HG03521 (cell line): ENCODE measurements around the gene PPP1R14D.

Experiments
- ATAC-seq: cut with Tn5 transposase; IDR thresholded peaks from one replicate; pipeline ENCODE4 v1.9.1; 2021; ENCODE audit warnings: mild to moderate bottlenecking, moderate library complexity; ENCODE audit not compliant: unreplicated experiment

PPP1R14D gene

GRCh38 chr15:40853241-40853890 is 24.9 kb upstream of the PPP1R14D start:
- no peak for ATAC-seq

GRCh38 chr15:40852529-40852928 is 24.0 kb upstream of the PPP1R14D start:
- ATAC-seq = no peak

- ATAC-seq = no peak
Measured at GRCh38 chr15:40850576-40851112, 22.1 kb upstream of the PPP1R14D start.

- ATAC-seq = no peak
Measured at GRCh38 chr15:40847223-40847961, 18.9 kb upstream of the PPP1R14D start.

- no peak for ATAC-seq
Measured at GRCh38 chr15:40846841-40847222, 18.3 kb upstream of the PPP1R14D start.

- no peak for ATAC-seq
Measured at GRCh38 chr15:40845511-40846284, 17.2 kb upstream of the PPP1R14D start.

- ATAC-seq = no peak
Measured at GRCh38 chr15:40845036-40845435, 16.5 kb upstream of the PPP1R14D start.

- ATAC-seq = no peak
Measured at GRCh38 chr15:40844696-40845030, 16.2 kb upstream of the PPP1R14D start.

GRCh38 chr15:40843885-40844695 is 15.6 kb upstream of the PPP1R14D start, which contains the start of gene SPINT1:
Gene SPINT1, plus strand, starts transcription at chr15:40844048. Its CDS starts 507 bp downstream, at chr15:40844555.
- no peak for ATAC-seq

- no peak for ATAC-seq
Measured at GRCh38 chr15:40843261-40843884, 14.9 kb upstream of the PPP1R14D start.

GRCh38 chr15:40841741-40842140 is 13.2 kb upstream of the PPP1R14D start:
- ATAC-seq = no peak

GRCh38 chr15:40838756-40839155 is 10.2 kb upstream of the PPP1R14D start:
- ATAC-seq = no peak

GRCh38 chr15:40836020-40836419 is 7.5 kb upstream of the PPP1R14D start:
- ATAC-seq = no peak

- ATAC-seq = no peak
Measured at GRCh38 chr15:40832903-40833302, 4.4 kb upstream of the PPP1R14D start.

- no peak for ATAC-seq
Measured at GRCh38 chr15:40831861-40832260, 3.4 kb upstream of the PPP1R14D start.

GRCh38 chr15:40830884-40831283 is 2.4 kb upstream of the PPP1R14D start:
- no peak for ATAC-seq

GRCh38 chr15:40829115-40829514 is 607 bp upstream of the PPP1R14D start:
- no peak for ATAC-seq

GRCh38 chr15:40826423-40827075 is 2.0 kb downstream of the PPP1R14D start:
- no peak for ATAC-seq

GRCh38 chr15:40825661-40826422 is 2.7 kb downstream of the PPP1R14D start:
- ATAC-seq = no peak
